ENCODE results near the gene CSNK1E.
"Not testable (repeated sequence)": the region's sequence is repeated elsewhere in the genome, so short reads cannot be mapped to it uniquely, and the experiment has no call there.

The CSNK1E gene
- total RNA-seq = 44.9 to 104 reads per million in 2 donors

DNA sequence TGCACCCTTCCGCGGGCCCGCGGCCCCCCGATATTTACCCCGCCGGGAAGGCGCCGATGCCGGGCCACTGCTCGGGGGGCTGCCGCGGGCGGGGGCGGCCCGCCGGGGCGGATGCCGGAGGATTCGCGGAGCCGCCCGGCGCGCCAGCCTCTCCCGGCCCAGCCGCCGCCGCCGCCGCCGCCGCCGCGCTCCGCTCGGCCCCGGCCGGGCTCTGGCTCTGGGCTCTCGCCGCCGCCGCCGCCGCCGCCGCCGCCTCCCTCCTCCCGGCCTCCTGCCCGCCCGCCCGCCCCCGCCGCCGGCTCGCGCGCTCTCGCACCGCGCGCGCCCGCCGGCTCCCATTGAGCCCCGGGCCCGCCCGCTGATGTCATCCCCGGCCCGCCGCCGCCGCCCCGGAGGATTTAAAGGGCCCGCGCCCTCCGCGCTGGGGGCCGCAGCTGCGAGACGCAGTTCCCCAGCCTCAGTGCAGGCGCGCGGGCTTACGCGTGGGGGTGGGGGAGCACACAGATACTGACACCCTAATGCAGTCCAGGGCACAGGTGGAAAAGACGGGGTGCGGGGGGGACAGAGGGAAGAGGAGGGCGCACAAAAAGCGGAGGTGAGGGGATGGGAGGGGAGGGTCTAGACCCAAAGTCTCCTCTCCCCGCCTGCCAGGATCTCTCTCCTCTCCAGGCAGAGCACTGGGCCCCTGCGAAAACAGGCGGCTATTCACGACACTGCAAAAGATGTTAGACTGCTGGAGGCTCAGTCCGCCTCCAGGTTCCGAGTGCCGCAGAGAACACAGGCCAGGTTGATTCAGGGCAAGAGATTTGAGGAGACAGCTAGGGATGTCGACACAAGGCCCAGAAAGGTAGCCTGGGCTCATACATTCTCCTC lies at the start of gene CSNK1E:
CSNK1E (minus strand) TSS at position 312 of the 873 bp plus-strand sequence. CDS start 3,276 bp downstream, outside the sequence.
- DNase-seq = peak; percentile 72

DNA sequence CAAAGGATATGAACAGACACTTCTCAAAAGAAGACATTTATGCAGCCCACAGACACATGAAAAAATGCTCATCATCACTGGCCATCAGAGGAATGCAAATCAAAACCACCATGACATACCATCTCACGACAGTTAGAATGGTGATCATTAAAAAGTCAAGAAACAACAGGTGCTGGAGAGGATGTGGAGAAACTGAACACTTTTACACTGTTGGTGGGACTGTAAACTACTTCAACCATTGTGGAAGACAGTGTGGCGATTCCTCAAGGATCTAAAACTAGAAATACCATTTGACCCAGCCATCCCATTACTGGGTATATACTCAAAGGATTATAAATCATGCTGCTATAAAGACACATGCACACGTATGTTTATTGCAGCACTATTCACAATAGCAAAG lies 48.6 kb upstream of the CSNK1E start:
- DNase-seq = not testable (repeated sequence)

DNA sequence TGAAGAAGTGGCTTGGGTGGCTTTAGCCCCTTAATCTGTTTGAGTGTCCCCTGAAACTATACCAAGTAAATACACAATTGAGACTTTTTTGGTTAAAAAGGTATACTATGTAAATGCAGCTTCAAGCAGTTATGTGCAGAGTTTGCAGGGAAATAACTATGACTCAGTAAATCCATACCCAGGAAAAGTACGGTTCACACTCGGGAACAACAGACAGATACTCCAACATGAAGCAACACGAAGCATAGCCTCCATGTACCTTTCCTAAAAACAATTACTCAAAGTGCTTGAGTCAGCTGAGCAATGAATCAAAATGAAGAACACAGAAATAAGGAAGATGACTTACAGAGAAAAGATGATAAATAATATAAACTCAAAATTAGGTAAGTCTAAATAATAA lies 47.9 kb upstream of the CSNK1E start:
- DNase-seq = not testable (repeated sequence)

DNA sequence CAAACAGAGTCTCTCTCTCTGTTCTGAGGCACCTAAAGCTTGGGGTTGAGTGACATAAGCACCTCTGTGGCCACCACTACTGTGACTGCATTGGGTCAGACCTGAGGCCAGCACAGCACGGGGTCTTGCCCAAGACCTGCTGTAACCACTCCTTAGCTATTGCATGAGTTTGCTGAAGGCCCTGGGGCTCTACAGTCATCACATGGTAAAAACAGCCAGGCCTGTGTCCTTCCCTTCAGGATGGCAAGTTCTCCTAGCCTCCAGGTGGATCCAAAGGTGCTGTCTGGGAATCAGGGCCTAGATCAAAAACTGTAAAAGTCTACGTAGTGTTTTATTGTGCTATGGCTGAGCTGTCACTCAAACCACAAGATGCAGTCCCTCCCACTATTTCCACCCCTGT lies 43.3 kb upstream of the CSNK1E start:
- DNase-seq = not testable (repeated sequence)

DNA sequence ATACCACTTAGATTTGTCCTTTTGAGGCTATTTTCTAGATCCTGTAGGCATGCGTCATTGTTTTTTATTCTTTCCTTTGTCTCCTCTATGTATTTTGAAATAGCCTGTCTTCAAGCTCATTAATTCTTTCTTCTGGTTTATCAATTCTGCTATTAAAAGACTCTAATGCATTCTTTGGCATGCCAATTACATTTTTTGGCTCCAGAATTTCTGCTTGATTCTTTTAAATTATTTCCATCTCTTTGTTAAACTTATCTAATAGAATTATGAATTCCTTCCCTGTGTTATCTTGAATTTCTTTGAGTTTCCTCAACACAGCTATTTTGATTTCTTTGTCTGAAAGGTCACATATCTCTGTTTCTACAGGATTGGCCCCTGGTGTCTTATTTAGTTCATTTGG lies 42.6 kb upstream of the CSNK1E start:
- DNase-seq = not testable (repeated sequence)

DNA sequence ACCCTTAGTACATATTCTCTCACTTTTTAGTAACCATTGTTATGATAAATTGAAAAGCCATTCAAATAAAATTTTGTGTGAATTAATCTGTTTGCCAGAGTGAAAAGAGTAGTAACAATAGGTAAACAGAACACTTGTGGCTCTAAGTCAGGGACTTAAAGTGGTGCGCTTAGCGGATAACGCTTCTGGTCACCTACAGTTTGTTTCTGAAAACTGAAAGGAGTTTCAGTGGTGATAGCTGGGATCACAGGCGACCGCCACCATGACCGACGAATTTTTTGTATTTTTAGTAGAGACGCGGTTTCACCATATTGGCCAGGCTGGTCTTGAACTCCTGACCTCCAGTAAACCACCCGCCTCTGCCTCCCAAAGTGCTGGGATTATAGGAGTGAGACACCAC lies 40.7 kb upstream of the CSNK1E start:
- DNase-seq = not testable (repeated sequence)

DNA sequence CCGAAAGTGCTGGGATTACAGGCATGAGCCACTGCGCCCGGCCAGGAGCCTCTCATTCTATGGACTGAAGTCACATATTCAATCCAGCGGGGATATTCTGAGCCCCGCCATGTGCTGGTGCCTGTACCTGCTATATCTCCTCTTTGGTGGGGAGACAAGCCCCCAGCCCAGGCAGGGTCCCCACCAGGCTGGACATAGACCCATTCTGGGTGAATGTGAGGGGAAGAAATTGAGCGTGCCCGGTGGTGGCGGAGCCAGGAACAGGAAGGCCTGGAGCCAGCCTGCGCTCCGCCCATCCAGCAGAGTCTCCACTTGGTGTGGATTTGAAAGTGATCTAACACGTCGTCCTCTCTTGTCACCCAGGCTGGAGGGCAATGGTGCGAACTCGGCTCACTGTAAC lies 38.0 kb upstream of the CSNK1E start:
- DNase-seq = no peak

DNA sequence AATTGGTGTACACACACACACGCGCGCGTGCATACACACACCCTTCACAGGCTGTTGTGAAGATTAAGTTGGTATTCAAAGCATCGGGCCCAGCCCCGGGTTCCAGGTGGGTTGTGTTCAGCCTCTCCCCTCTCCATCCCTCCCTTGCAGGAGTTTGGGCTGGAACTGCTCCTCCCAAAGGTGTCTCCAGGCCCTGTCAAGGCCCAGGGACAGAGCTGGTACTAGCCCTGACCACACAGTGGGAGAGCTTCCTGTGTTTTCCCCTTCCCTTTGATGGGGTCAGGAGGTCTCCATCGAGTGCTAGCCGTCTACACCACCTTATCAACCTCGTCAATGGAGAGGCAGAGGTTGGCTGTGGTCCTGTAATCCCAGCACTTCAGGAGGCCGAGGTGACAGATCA lies 36.5 kb upstream of the CSNK1E start:
- no peak for DNase-seq

DNA sequence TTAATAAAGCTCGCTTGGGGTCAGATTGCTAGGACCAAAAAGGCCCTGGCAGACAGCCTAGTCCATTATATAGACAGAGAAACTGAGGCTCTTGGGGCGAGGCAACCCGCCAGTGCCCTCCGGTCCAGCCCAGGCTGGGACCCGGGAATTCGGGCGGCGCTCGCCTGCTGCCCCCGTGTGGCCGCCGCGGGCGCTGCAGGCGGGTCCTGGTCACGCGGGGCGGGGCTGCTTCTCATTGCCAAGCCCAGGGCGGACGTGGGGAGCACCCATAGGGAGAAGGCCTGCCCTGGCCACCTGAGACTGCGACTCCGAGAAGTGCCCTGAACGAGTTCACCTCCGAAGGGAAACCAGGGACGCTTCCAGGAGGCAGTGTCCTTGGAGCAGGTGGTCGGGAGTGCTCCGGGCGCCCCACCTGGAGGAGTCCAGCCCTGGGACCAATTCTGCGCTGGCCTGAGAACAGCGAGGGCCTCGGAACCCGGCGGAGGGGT lies 36.0 kb upstream of the CSNK1E start:
- DNase-seq = peak; percentile 67

DNA sequence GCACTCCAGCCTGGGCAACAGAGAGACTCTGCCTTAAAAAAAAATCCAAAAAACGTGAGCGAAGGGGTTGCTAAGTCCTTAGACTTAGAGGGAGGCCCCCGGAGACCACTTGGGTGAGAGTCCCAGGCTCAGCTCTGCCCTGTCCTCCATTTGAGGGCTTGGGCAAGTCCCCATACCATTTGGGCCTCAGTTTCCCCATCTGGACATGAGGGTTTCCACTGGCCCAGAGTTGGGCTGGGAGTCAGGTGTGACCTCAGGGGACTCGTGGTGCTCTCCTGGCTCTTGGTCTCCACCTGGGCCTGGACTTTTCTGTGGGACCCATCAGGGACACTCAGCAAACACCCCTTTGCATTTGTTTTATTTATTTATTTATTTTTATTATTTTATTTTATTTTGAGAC lies 35.2 kb upstream of the CSNK1E start:
- no peak for DNase-seq

DNA sequence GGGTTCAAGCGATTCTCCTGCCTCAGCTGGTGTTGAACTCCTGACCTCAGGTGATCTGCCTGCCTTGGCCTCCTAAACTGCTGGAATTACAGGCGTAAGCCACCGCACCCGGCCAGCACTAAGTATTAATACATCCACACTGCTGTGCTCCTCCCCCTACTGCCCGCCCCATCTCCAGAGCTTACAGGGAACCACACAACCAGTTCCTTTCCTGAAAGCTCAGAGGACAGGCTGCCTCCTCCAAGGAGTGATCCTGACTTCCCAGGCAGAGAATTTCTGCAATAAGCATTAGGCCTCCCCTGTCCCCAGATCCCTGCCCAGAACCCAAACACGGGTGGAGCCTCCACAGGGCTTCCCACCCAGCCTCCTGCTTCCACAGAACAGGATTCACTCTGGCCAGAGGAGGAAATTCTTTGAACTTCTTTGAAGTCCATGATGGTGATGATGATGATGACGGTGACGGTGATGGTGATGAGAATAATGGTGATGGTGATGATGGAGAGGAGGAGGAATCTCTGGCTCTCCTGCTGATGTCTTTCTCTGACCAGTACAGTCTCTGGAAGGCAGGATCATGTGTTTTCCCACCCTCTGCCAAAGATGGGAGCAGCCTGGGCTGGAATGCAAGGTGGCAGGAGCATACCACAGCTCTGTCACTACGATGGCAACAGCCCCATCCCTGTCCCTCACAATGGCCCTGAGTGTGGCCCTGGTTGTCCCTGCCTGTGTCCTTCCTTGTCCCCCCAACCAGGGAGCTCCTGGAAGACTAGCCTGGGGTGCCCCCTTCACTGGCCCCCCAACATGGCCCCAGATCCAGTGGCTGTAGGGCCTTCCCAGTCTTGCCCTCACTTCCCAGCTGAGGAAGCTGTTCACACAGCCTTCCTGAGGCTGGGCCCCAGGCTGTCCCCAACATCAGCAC lies 33.5 kb upstream of the CSNK1E start:
- no peak for DNase-seq

DNA sequence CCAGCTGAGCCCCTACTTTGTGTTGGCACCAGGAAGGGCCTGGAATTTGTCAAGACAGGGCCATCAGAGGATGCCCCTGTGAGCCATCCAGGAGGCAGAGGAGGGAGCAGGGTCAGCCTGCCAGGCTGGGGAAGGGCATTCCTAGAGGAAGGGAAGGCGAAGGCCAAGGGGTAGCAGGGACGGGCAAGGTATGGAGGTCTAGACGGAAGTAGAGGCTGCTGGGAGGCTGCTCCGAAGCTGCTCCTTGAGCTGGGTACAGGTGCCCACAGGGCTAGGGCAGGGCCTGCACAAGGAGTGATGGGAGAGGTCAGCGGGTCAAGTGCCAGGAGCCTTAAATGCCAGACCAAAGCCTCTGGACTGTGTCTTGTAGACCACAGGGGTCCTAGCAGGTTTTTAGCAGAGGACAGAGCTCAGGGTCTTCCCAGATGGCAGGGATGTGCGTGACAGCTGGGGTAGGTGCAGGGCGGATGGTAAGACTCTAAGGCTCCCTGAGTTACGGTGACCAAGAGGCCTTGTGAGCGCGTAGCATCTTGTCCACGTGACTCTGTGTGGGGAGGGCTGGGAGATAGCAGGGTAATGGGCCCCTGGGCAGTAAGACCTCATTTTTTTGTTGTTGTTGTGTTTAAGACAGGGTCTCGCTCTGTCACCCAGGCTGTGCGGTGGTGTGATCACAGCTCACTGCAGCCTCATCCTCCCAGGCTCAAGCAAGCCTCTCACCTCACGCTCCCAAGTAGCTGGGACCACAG lies 31.7 kb upstream of the CSNK1E start:
- DNase-seq = no peak

DNA sequence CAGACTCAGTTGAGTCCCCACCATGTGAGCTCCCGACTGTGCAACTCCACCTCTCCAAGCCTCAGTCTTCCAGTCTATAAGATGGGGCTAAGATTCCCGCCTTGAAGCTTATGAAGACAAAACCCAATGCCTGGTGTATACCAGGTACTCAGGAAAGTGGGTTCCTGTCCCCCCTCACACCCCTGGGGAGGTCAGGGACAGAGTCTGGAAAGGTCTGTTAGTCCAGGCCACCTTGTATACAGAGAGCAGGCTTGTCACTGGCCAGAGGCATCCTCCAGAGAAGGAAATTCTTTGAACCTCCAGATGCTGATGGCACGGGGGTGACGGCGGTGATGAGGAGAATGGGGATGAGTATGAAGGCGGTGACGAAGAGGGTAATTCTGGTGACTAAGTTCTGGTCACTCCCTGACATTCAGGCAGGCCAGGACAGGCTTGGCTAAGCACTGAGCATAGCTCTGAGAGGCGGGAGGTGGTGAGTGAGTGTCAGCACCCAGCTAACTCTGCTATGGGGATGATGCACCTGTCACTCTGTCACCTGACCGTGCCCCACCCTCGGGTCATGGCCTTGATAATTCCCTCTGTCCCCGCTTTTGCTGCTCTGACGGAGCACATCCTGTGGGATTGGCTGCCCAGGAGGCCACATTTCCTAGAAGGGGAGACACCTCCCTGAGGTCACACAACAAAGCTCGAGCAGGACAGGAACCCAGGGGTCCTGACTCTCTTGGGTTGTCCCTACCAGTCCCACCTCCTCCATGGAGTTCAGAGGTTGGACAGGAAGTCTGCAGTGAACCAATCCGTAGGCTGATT lies 30.9 kb upstream of the CSNK1E start:
- DNase-seq = no peak

DNA sequence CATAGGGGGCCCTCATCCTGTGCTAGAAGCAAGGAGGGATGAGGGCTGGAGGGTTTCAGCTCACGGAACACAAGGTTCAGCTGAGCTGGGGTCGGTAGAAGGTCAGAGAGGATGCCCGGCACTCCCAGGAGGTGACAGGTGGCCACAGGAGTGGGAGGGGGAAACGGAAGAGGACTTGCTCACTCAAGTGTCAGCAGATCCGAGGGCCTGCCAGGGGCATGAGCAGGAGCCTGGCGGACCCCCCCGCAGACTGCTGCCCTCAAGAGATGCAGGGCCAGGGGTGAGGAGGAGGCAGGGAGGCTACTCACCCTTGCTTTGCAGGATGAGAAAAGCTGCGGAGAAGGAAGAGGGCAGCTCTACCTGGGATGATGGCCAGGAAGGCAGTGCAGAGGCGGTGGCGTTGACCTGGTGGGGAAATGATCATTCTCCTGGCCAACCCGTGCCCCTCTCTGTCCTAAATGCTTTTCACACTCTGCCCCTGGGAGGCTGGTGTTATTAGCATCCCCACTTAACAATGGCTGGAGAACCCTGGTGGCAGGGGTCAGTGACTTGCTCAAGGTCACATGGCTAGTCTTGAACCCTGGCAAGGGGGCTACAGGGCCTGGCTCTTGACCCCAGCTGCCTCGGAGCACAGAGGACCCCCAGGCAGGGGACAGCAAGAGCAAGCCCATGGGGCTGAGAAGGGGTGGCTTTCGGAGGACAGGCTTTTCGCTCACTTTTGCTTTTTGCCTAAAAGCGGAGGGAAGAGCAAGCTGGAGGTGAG lies 30.1 kb upstream of the CSNK1E start:
- no peak for DNase-seq

DNA sequence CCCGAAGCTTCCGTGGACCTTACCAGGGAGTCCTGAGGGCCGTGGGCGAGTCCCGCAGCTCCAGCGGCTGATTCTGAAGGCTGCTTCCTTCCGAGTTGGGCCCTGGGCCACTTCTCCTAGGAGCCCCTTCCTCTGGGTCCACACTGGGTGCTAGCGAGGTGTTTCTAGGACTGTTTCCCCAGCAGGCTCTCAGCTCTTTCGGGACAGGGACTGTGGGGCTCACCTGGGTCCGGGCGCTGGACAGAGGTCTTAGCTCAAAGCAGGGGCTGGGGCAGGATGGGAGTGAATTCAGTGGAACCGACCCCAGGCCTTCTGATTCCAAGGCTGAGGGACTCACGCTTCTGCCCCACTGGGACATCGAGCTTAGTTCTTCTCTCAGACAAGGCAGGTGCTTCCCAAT lies 29.3 kb upstream of the CSNK1E start:
- DNase-seq = no peak

DNA sequence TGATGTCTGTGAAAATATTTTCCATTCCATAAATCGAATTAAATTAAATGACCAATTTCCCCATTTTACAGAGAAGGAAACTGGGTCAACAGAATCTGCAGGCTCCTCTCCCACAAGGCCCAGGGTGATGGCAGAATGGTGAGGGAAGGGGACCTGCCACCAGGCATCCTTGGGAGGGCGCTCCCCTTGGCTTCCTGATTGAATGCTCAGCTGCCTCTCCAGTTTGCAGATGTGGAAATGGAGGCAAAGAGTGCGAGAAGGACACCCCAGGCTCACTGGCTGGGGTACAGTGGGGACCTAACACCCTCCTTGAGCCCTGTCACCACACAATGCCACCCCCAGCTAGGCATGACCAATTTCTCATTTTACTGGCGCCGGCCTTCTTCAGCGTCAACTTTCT lies 28.5 kb upstream of the CSNK1E start:
- DNase-seq = no peak

DNA sequence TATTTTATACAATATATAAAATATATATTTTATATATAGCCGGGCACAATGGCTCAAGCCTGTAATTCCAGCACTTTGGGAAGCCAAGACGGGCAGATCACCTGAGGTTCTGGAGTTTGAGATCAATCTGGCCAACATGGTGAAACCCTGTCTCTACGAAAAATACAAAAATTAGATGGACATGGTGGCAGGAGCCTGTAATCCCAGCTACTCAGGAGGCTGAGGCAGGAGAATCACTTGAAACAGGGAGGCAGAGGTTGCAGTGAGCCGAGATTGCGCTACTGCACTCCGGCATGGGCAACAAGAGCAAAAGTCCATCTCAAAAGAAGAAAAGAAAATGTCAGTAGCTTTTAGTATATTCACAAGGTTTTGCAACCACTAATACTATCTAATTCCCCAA lies 22.7 kb upstream of the CSNK1E start:
- DNase-seq = not testable (repeated sequence)

DNA sequence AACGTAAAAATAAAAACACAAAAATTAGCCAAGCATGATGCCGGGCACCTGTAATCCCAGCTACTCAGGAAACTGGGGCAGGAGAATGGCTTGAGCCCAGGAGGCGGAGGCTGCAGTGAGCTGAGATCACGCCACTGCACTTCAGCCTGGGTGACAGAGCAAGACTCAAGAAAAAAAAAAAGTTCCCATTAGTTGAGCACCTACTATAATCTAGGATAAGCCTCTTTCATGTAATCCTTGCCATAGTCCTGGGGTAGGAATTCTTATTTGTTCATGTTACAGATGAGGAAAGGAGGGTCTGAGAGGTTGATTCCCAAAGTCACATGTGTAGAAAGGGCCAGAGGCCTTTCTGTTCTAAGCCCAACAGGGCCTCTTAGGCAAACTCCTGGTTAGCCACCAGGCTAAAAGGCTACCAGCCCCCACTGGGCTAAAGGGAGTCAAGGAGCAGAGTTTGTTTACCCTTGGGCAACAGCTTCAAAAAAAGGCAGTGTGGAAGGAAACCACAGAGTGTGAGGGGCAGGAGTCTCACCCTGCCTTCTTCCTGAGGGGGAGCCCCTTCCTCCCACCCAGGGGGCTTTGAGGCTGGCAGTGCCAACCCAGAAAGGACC lies 21.6 kb upstream of the CSNK1E start:
- DNase-seq = no peak

DNA sequence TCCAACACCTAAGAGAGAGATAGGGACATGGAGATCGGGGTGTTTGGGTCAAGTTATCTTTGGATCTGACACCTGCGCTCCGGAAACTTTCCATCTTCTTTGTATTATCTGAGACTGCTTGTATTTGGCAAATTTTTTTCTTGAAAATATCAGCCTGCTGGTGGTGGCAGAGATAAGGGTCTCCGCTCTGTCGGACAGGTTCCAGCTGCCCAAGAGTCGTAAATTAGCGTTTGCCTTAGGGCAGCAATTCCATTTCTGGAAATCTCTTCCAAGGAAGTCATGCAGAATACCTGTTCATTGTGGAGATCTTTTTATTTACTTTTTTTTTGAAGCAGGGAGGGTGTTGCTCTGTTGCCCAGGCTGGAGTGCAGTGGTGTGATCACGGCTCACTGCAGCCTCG lies 19.5 kb upstream of the CSNK1E start:
- no peak for DNase-seq

DNA sequence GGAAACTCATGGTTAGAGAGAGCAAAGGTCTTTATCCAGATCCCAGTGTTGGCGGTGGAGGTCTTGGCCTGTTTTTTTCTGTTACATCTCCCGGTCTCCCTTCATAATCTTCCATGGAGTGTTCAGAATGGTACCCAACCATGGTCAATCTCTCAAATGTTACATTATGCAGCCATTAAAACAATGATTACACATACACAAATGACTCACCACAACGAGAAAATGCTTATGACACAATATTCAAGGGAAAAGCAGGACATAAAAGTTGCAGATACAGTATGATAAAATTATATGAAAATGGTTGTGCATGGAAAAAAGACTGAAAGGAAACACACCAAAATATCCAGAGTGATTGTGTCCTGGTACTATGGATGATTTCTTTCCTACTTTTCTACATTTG lies 17.8 kb upstream of the CSNK1E start:
- no peak for DNase-seq

DNA sequence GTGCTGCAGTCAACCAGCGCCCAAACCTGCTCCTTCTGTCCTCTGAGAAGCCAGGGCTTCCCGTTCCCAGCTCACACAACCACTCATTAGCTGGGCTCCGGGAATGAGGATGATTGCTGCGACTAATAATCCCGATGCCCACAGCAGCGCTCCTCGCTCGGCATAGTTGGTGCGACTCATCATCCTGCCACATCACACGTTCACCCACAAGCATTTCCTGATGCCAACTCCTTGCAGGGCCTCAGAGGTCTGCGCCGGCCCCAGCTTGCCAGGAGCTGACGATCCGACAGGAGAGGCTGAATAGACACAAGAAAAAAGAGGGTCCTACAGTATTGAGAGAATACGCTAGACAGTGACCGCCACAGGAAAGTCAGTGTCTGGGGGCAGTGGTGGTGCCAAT lies 10.6 kb upstream of the CSNK1E start:
- DNase-seq = no peak

Measured in T-helper 9 cell (primary cell).